Endometrial microvascular endothelial cells (primary cell): ENCODE measurements around the gene SPATA12. TPM values are rescaled to one million over a fixed set of nuclear protein-coding genes. Genes with fewer than 3 reads are reported as not detected.

ENCODE experiments used
- in situ Hi-C: cut with HindIII; loops from 2 replicates; pipeline ENCODE4 v1.10.0; 2017; ENCODE audit warnings: low sequenced_read_pairs, low pct_unique_long_range_greater_than_20kb; ENCODE audit errors: inconsistent ontology term
- total RNA-seq: library from RNA; depleted of rRNA; stranded (reverse); fragments of >200 nt; gene quantifications from one replicate; pipeline ENCODE4 v1.2.3, GENCODE V29; 2015; ENCODE audit errors: inconsistent ontology term

The SPATA12 gene
- total RNA-seq, 1 donor from 2014 or later, result 0.37 TPM

GRCh38 chr3:57048052-57048671 lies 12.3 kb upstream of the SPATA12 start:
- in situ Hi-C loops, result no loop called here

DNA sequence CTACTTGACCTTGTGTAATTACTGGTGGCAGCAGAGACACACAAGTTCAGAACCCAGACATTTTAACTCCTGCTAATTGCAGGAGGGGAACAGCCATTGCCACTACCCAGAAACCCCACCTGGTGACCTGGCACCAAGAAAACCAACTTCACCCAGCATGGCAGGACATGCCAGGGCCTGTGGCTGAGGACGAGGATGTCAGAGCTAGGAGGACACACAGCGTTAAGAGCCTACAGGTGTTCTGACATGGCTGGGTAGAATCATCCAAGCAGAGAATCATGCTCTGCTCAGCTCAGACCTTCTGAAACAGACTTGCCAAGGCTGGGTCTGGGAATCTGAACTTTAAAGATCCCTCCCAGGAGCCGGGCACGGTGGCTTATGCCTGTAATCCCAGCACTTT lies 11.7 kb upstream of the SPATA12 start:
- in situ Hi-C loops, result no loop called here

GRCh38 chr3:57052662-57053061 lies 7.8 kb upstream of the SPATA12 start:
- in situ Hi-C loops, result no loop called here

- in situ Hi-C loops, result no loop called here
These were observed 7.3 kb upstream of the SPATA12 start for GRCh38 chr3:57053122-57053521.

DNA sequence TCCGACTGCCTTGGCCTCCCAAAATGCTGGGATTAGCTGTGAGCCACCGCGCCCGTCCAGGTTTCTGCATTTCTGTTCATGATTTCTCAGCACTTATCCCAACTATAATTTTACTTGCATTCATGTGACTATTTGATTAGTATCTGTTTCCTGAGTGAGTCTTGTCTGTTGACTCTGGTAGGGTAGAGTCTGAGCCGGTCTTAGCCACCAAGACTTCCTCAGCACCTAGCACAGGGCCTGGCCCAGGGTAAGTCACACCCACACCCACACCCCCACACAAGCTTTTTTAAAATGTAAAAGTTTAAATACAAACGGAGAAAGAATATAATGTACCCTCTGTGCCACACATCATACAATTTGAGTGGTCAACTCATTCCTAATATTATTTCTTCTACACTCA lies 3.1 kb upstream of the SPATA12 start:
- in situ Hi-C loops, result no loop called here

DNA sequence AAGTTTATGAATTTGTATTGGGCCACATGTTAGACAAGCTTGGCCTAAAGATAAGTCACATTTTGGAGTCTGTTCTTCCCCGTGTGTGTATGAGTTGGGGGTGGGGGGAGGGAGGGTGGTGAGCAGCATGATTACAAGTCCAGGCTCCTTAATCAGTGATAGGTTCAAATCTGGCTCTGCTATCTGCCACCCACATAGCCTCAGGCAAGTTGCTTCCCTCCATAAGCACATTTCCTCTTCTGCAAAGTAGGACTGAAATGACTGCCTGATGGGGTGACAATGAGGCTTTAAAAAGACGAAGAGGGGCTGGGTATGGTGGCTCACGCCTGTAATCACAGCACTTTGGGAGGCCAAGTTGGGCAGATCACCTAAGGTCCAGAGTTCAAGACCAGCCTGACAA lies 1.1 kb upstream of the SPATA12 start:
- in situ Hi-C loops, result no loop called here

- in situ Hi-C loops, result no loop called here
These were observed 1.1 kb downstream of the SPATA12 start for GRCh38 chr3:57061556-57061955.

- in situ Hi-C loops, result no loop called here
These were observed 1.7 kb downstream of the SPATA12 start for GRCh38 chr3:57062101-57062631.

- in situ Hi-C loops, result no loop called here
These were observed 2.6 kb downstream of the SPATA12 start for GRCh38 chr3:57063032-57063431.

DNA sequence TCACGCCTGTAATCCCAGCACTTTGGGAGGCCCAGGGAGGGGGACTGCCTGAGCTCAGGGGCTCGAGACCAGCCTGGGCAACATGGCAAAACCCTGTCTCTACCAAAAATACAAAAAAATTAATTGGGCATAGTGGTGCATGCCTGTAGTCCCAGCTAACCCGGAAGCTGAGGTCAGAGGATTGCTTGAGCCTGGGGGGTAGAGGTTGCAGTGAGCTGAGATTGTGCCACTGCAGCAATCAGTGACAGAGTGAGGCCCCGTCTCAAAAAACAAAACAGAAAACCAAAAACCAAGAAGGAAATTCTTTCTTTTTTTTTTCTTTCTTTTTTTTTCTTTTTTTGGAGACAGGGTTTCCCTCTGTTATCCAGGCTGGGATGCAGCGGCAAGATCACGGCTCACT lies 3.5 kb downstream of the SPATA12 start:
- in situ Hi-C loops, result no loop called here

DNA sequence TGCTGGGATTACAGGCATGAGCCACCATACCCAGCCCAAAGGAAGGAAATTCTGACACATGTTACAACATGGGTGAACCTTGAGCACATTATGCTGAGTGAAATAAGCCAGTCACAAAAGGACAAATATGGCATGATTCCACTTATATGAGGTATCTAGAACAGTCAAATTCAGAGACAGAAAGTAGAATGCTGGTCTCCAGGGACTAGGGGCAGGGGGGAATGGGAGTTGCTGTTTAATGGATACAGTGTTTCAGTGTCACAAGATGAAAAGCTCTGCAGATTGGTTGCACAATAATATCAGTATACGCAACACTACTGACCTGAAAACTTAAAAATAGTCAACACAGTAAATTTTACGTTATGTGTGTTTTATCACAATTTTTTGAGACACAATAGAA lies 4.1 kb downstream of the SPATA12 start:
- in situ Hi-C loops, result no loop called here

DNA sequence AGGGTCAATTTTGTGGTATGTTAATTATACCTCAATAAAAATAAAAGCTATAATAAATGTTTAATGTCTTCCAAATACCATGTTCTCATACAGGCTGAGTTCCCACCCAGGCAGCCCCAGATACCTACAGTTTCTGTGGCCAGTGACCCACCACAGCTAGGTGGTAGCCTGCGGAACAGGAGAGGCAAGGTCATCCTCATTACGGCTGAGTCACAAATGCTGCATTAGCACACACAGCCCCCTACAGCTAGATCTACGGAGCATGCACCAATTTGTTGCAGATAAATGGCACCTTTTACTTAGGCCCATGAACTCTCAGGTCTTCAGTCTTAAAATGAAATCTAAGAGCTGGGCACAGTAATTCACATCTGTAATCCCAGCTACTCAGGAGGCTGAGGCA lies 5.1 kb downstream of the SPATA12 start:
- in situ Hi-C loops, result no loop called here

DNA sequence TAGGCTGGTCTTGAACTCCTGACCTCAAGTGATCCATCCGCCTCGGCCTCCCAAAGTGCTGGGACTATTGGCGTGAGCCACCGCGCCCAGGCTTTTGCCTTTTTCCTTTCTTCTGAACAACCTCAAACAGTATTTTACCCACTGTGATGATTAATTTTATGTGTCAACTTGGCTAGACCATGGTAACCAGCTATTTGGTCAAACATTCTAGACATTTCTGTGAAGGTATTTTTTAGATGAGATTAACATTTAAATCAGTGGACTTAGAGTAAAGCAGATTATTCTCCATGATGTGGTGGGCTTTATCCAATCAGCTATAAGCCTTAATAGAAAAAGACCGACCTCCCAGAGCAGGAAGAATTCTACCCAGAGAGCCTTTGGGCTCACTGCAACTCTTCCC lies 6.0 kb downstream of the SPATA12 start:
- in situ Hi-C loops, result no loop called here

DNA sequence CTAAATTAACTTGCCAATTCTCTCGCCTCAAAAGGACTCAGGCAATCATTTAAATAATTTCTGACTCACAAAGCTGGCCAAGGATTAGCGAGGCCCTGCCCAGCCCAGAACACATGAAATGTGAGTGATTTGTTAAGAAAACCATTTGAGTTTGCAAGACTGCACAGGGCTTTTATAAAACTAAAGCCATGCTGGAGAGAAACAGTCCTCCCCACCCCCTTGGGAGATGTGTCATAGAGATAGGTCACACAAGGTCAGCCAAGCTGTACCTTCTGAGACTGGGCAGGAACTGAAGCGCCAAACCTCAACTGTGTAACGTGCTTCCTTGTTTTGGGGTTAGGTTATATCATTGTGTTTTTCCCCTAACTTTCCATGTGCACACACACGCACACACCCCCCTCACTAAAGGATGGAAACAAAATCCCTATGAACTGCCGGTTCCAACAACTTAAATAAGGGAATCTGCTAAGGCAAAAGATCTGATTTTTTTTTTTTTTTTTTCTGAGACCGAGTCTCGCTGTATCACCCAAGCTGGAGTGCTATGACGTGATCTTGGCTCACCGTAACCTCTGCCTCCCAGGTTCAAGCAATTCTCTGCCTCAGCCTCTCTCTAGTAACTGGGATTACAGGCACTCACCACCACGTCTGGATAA lies 8.1 kb downstream of the SPATA12 start:
- in situ Hi-C loops, result no loop called here

DNA sequence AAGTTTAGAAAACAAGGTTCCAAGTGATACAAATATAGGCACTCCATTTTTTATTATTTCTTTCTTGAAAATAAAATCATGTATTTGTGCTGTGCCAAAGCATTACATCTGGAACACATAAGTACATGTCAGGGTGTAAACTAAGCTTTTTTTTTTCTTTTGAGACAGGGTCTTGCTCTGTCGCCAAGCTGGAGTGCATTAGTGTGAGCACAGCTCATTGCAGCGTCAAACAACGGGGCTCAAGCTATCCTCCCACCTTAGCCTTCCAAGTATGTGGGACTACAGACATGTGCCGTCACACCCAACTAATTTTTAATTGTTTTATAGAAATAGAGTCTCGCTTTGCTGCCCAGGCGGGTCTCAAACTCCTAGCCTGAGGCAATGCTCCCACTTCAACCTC lies 9.0 kb downstream of the SPATA12 start:
- in situ Hi-C loops, result no loop called here

DNA sequence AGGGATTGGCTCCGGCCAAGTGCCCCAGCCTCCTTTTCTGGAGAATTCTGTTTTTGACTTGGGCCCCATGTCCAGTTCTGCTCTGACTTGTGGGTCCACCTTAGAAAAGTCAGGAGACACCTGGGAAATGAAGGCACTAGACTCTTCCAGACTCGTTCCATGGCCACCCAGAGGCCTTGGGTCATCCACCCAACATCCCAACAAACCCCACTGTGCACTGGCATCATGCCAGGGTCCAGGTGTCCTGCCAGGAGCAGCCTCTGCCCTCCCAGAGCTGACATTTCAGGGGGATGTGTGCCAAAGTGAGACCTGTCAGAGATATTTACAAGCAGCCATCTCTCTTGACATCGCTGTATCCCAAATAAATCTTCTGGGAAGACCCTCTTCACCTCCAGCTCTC lies 13.2 kb downstream of the SPATA12 start:
- in situ Hi-C loops, result no loop called here

GRCh38 chr3:57074135-57074534 lies 13.7 kb downstream of the SPATA12 start:
- in situ Hi-C loops, result no loop called here

- in situ Hi-C loops, result no loop called here
These were observed 16.0 kb downstream of the SPATA12 start for GRCh38 chr3:57076422-57076951.

DNA sequence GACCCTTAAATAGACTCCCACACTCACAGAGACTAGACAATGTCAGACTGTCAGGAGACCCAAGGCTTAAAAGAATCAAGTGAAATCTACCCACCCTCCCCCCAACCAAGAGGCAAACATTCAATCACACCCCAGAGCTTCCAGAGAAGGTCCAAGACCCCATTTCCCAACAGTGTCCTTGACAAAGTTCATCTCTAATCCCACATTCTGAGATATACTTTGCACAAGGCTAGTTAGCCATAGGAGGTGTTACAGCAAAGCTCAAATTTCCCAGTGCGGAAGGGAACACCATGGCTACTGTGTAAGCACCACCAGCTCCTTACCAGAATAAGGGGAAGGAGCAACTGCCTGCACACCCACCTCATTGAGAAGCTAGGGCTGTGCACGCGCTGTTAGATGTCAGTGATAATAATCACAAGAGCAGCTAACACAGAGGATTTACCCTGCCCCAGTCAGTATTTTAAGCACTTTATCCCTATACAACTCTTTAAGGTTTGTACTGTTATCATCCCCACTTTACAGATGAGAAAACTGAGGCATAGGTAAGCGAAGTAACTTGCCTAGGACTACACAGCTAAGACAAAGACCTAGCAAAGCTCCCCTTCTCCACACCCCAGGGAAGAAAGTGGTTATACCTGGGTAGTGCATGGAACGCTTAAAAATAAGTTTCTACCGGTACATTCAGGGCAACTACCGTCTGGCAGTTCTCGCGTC lies 17.3 kb downstream of the SPATA12 start:
- in situ Hi-C loops, result no loop called here

DNA sequence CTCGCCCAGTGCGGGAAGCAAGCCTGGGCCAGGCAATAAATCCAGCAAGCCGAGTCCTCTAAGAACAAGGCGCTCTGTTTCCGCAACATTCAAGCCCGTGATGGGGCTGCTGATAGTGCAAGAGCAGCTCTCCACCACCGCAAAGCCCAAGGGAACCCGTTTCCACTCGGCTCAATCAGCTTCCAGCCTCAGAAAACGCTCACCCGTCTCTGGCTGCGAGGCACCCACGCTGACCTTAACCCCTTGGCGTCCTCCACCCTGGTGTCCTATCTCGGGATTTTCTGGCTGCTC lies 17.8 kb downstream of the SPATA12 start:
- in situ Hi-C loops, result no loop called here
